Esophagus squamous epithelium (tissue), 4 donors: ENCODE measurements around the gene IFT57.

Experiments
- CTCF ChIP-seq, 6 experiments: fragments of 450-650 bp in 4 of 6; fragments of 200-600 bp in 2 of 6; sonication (generic) in 2 of 6; IDR thresholded peaks; one replicate each; pipeline ENCODE4 v1.5.1; 2016 to 2019; ENCODE audit warnings: antibody characterized with exemption in 6 of 6, mild to moderate bottlenecking in 4 of 6, moderate library complexity in 4 of 6
- POLR2A ChIP-seq, 4 donors: fragments of 450-650 bp; IDR thresholded peaks; one replicate each; pipeline ENCODE4 v1.6.1; 2017; ENCODE audit warnings: antibody characterized with exemption in 4 of 4, mild to moderate bottlenecking in 4 of 4, moderate library complexity in 3 of 4

GRCh38 chr3:108134555-108134880, 87.7 kb downstream of the IFT57 start:
- TF ChIP-seq CTCF (IDR thresholded peaks at IDR 0.05) (no peak), POLR2A (IDR thresholded peaks at IDR 0.05) (no peak)
